Measurements from ENCODE around the gene MSH5.
A peak's percentile ranks its signal among the peaks of the same experiment; 100 is the strongest.

The MSH5 gene

GRCh38 chr6:31693535-31693934 lies 46.3 kb upstream of the MSH5 start:
- H3K4me3 ChIP-seq (ENCODE audit: low read depth, low read length) = no peak overlapping the region
- no peak for TF ChIP-seq CTCF (IDR thresholded peaks at IDR 0.05; ENCODE audit: borderline replicate concordance, insufficient read depth, low read depth, low read length)

- no peak for TF ChIP-seq CTCF (IDR thresholded peaks at IDR 0.05; ENCODE audit: borderline replicate concordance, insufficient read depth, low read depth, low read length)
- no peak overlapping the region for H3K4me3 ChIP-seq (ENCODE audit: low read depth, low read length)
Observed at GRCh38 chr6:31697555-31697954, 42.2 kb upstream of the MSH5 start.

GRCh38 chr6:31700740-31701401 lies 38.9 kb upstream of the MSH5 start:
- no peak overlapping the region for H3K4me3 ChIP-seq (ENCODE audit: low read depth, low read length)
- no peak for TF ChIP-seq CTCF (IDR thresholded peaks at IDR 0.05; ENCODE audit: borderline replicate concordance, insufficient read depth, low read depth, low read length)

- peak overlapping the region; percentile 62 for H3K4me3 ChIP-seq (ENCODE audit: low read depth, low read length)
- no peak for TF ChIP-seq CTCF (IDR thresholded peaks at IDR 0.05; ENCODE audit: borderline replicate concordance, insufficient read depth, low read depth, low read length)
Observed at GRCh38 chr6:31701666-31702404, 38.0 kb upstream of the MSH5 start.

GRCh38 chr6:31702405-31702818 lies 37.4 kb upstream of the MSH5 start:
- no peak for TF ChIP-seq CTCF (IDR thresholded peaks at IDR 0.05; ENCODE audit: borderline replicate concordance, insufficient read depth, low read depth, low read length)
- peak overlapping the region; percentile 62 for H3K4me3 ChIP-seq (ENCODE audit: low read depth, low read length)

- no peak for TF ChIP-seq CTCF (IDR thresholded peaks at IDR 0.05; ENCODE audit: borderline replicate concordance, insufficient read depth, low read depth, low read length)
- H3K4me3 ChIP-seq (ENCODE audit: low read depth, low read length) = peak within 1 kb of the TSS; percentile 62
Observed at GRCh38 chr6:31702819-31703716, 36.7 kb upstream of the MSH5 start, which contains the start of gene ABHD16A. Gene ABHD16A, minus strand, starts transcription at chr6:31703324. Its CDS starts 43 bp downstream, at chr6:31703281.
